Activated naive CD4-positive, alpha-beta T cell treated with anti-CD3 and anti-CD28 coated beads, Interleukin-2, amount 10 ng/mL, durations not matched to agents 7 days and 5 days (primary cell): ENCODE data around the gene LHX4.
"Not testable (repeated sequence)": the region's sequence is repeated elsewhere in the genome, so short reads cannot be mapped to it uniquely, and the experiment has no call there.

Source experiments
- CTCF ChIA-PET: fragments of 350-600 bp; sonication (Branson Sonifier 250); formaldehyde crosslinking; loops from one replicate; lab custom pipeline; 2021; ENCODE audit warnings: antibody characterized with exemption; lab: Charles Lee
- DNase-seq: peaks from one replicate; pipeline ENCODE4 v3.0.0-alpha.2; 2020
- H3K27ac Mint-ChIP-seq: one replicate; pipeline ENCODE4 v1.8.0; 2021; ENCODE audit warnings: mild to moderate bottlenecking, moderate library complexity, mixed read lengths
- H3K27me3 Mint-ChIP-seq: one replicate; pipeline ENCODE4 v1.8.0; 2021; ENCODE audit warnings: mild to moderate bottlenecking, mixed read lengths
- H3K36me3 Mint-ChIP-seq: one replicate; pipeline ENCODE4 v1.8.0; 2021; ENCODE audit warnings: mixed read lengths
- H3K4me1 Mint-ChIP-seq: one replicate; pipeline ENCODE4 v1.8.0; 2021; ENCODE audit warnings: mixed read lengths
- H3K4me3 Mint-ChIP-seq: one replicate; pipeline ENCODE4 v1.8.0; 2021; ENCODE audit warnings: mild to moderate bottlenecking, moderate library complexity, mixed read lengths
- H3K9me3 Mint-ChIP-seq: one replicate; pipeline ENCODE4 v1.8.0; 2021; ENCODE audit warnings: mixed read lengths

The LHX4 gene

GRCh38 chr1:180192172-180192571, 37.9 kb upstream of the LHX4 start:
- no peaks in the 10 kb centered on the region for H3K9me3 Mint-ChIP-seq
- no peak overlapping the region for H3K27ac Mint-ChIP-seq
- no peaks in the 10 kb centered on the region for H3K4me1 Mint-ChIP-seq
- DNase-seq = no peak
- CTCF ChIA-PET = interaction anchor here (1.9 kb wide), 1 partner anchor 12 kb away, joined by 7 read pairs; no protein-coding TSS in a partner anchor
- no peak overlapping the region for H3K4me3 Mint-ChIP-seq
- H3K27me3 Mint-ChIP-seq = no peaks in the 10 kb centered on the region
- no peaks in the 10 kb centered on the region for H3K36me3 Mint-ChIP-seq

GRCh38 chr1:180193141-180194047, 36.7 kb upstream of the LHX4 start:
- H3K4me3 Mint-ChIP-seq = no peak overlapping the region
- no peaks in the 10 kb centered on the region for H3K9me3 Mint-ChIP-seq
- no peak for DNase-seq
- H3K36me3 Mint-ChIP-seq = no peaks in the 10 kb centered on the region
- H3K27ac Mint-ChIP-seq = no peak overlapping the region
- H3K27me3 Mint-ChIP-seq = no peaks in the 10 kb centered on the region
- CTCF ChIA-PET = interaction anchor here (1.9 kb wide), 1 partner anchor 14 kb away, joined by 7 read pairs; no protein-coding TSS in a partner anchor
- H3K4me1 Mint-ChIP-seq = no peaks in the 10 kb centered on the region

GRCh38 chr1:180194048-180194425, 36.0 kb upstream of the LHX4 start:
- no peaks in the 10 kb centered on the region for H3K36me3 Mint-ChIP-seq
- CTCF ChIA-PET = interaction anchor here (3.2 kb wide), 1 partner anchor 13 kb away, joined by 12 read pairs; no protein-coding TSS in a partner anchor
- H3K9me3 Mint-ChIP-seq = no peaks in the 10 kb centered on the region
- H3K27me3 Mint-ChIP-seq = no peaks in the 10 kb centered on the region
- no peak overlapping the region for H3K27ac Mint-ChIP-seq
- H3K4me1 Mint-ChIP-seq = no peaks in the 10 kb centered on the region
- DNase-seq = no peak
- H3K4me3 Mint-ChIP-seq = no peak overlapping the region

GRCh38 chr1:180194546-180195207, 35.4 kb upstream of the LHX4 start:
- CTCF ChIA-PET = interaction anchor here (3.2 kb wide), 1 partner anchor 14 kb away, joined by 12 read pairs; no protein-coding TSS in a partner anchor
- H3K27ac Mint-ChIP-seq = no peak overlapping the region
- no peaks in the 10 kb centered on the region for H3K27me3 Mint-ChIP-seq
- H3K9me3 Mint-ChIP-seq = no peaks in the 10 kb centered on the region
- H3K36me3 Mint-ChIP-seq = no peaks in the 10 kb centered on the region
- no peak overlapping the region for H3K4me3 Mint-ChIP-seq
- DNase-seq = no peak
- no peaks in the 10 kb centered on the region for H3K4me1 Mint-ChIP-seq

GRCh38 chr1:180195401-180195800, 34.7 kb upstream of the LHX4 start:
- no peaks in the 10 kb centered on the region for H3K9me3 Mint-ChIP-seq
- no peaks in the 10 kb centered on the region for H3K27me3 Mint-ChIP-seq
- no peak overlapping the region for H3K4me3 Mint-ChIP-seq
- no peak overlapping the region for H3K27ac Mint-ChIP-seq
- no peaks in the 10 kb centered on the region for H3K4me1 Mint-ChIP-seq
- no peak for DNase-seq
- CTCF ChIA-PET = interaction anchor here (3.2 kb wide), 1 partner anchor 15 kb away, joined by 12 read pairs; no protein-coding TSS in a partner anchor
- no peaks in the 10 kb centered on the region for H3K36me3 Mint-ChIP-seq

GRCh38 chr1:180195916-180196315, 34.1 kb upstream of the LHX4 start:
- Mint-ChIP-seq H3K27me3 (no peaks in the 10 kb centered on the region), H3K9me3 (no peaks in the 10 kb centered on the region), H3K4me1 (no peaks in the 10 kb centered on the region), H3K27ac (no peak overlapping the region), H3K36me3 (no peaks in the 10 kb centered on the region), H3K4me3 (no peak overlapping the region)
- CTCF ChIA-PET = interaction anchor here (3.2 kb wide), 1 partner anchor 15 kb away, joined by 12 read pairs; no protein-coding TSS in a partner anchor
- no peak for DNase-seq

- H3K36me3 Mint-ChIP-seq = no peaks in the 10 kb centered on the region
- no peak overlapping the region for H3K27ac Mint-ChIP-seq
- H3K9me3 Mint-ChIP-seq = no peaks in the 10 kb centered on the region
- H3K4me3 Mint-ChIP-seq = no peak overlapping the region
- CTCF ChIA-PET = interaction anchor here (1.1 to 3.2 kb wide), 3 partner anchors 8 to 17 kb away, joined by 4 to 12 read pairs (median 9); no protein-coding TSS in a partner anchor
- no peak for DNase-seq
- H3K4me1 Mint-ChIP-seq = no peaks in the 10 kb centered on the region
- peaks cover 2% of the 10 kb centered on the region for H3K27me3 Mint-ChIP-seq
These were observed 33.5 kb upstream of the LHX4 start for GRCh38 chr1:180196436-180197003.

GRCh38 chr1:180197231-180197630, 32.8 kb upstream of the LHX4 start:
- H3K4me3 Mint-ChIP-seq = no peak overlapping the region
- no peaks in the 10 kb centered on the region for H3K4me1 Mint-ChIP-seq
- no peak overlapping the region for H3K27ac Mint-ChIP-seq
- CTCF ChIA-PET = interaction anchor here (1.1 to 3.2 kb wide), 3 partner anchors 9 to 18 kb away, joined by 4 to 12 read pairs (median 9); no protein-coding TSS in a partner anchor
- no peaks in the 10 kb centered on the region for H3K9me3 Mint-ChIP-seq
- peaks cover 7% of the 10 kb centered on the region for H3K27me3 Mint-ChIP-seq
- no peaks in the 10 kb centered on the region for H3K36me3 Mint-ChIP-seq
- DNase-seq = no peak

GRCh38 chr1:180198196-180198595, 31.9 kb upstream of the LHX4 start:
- no peak overlapping the region for H3K4me3 Mint-ChIP-seq
- no peaks in the 10 kb centered on the region for H3K36me3 Mint-ChIP-seq
- H3K27ac Mint-ChIP-seq = no peak overlapping the region
- DNase-seq = no peak
- H3K27me3 Mint-ChIP-seq = peaks cover 7% of the 10 kb centered on the region
- H3K9me3 Mint-ChIP-seq = no peaks in the 10 kb centered on the region
- CTCF ChIA-PET = no interaction called here
- H3K4me1 Mint-ChIP-seq = no peaks in the 10 kb centered on the region

- Mint-ChIP-seq H3K4me3 (no peak overlapping the region), H3K27me3 (peaks cover 7% of the 10 kb centered on the region), H3K9me3 (no peaks in the 10 kb centered on the region), H3K36me3 (no peaks in the 10 kb centered on the region), H3K4me1 (no peaks in the 10 kb centered on the region), H3K27ac (no peak overlapping the region)
- CTCF ChIA-PET = interaction anchor here (0.8 kb wide), 1 partner anchor 20 kb away, joined by 4 read pairs; no protein-coding TSS in a partner anchor
- DNase-seq = no peak
These were observed 31.5 kb upstream of the LHX4 start for GRCh38 chr1:180198611-180199010.

GRCh38 chr1:180199018-180199417, 31.0 kb upstream of the LHX4 start:
- no peak for DNase-seq
- CTCF ChIA-PET = interaction anchor here (0.8 kb wide), 1 partner anchor 20 kb away, joined by 4 read pairs; no protein-coding TSS in a partner anchor

GRCh38 chr1:180201451-180202200, 28.4 kb upstream of the LHX4 start:
- Mint-ChIP-seq H3K36me3 (no peaks in the 10 kb centered on the region), H3K4me3 (no peak overlapping the region), H3K9me3 (no peaks in the 10 kb centered on the region), H3K27ac (no peak overlapping the region), H3K4me1 (no peaks in the 10 kb centered on the region), H3K27me3 (peaks cover 14% of the 10 kb centered on the region)
- no peak for DNase-seq
- CTCF ChIA-PET = interaction anchor here (1.6 to 2.0 kb wide), 2 partner anchors 21 to 22 kb away, joined by 5 to 6 read pairs; no protein-coding TSS in a partner anchor

More at GRCh38 chr1:180199018-180199417, 31.0 kb upstream of the LHX4 start:
- H3K9me3 Mint-ChIP-seq = no peaks in the 10 kb centered on the region
- no peaks in the 10 kb centered on the region for H3K36me3 Mint-ChIP-seq
- no peak overlapping the region for H3K4me3 Mint-ChIP-seq
- peaks cover 7% of the 10 kb centered on the region for H3K27me3 Mint-ChIP-seq
- no peak overlapping the region for H3K27ac Mint-ChIP-seq
- no peaks in the 10 kb centered on the region for H3K4me1 Mint-ChIP-seq

- H3K4me1 Mint-ChIP-seq, H3K9me3 Mint-ChIP-seq, H3K4me3 Mint-ChIP-seq, H3K36me3 Mint-ChIP-seq, CTCF ChIA-PET, DNase-seq, H3K27ac Mint-ChIP-seq: not testable (repeated sequence)
- H3K27me3 Mint-ChIP-seq = peaks cover 18% of the 10 kb centered on the region
These were observed 27.5 kb upstream of the LHX4 start for GRCh38 chr1:180202588-180202987.
